Skeletal muscle cell (primary cell): ENCODE results near the gene FGFR2.
"Not testable (repeated sequence)": the region's sequence is repeated elsewhere in the genome, so short reads cannot be mapped to it uniquely, and the experiment has no call there.

ENCODE experiments used
- DNase-seq: peaks from one replicate; pipeline ENCODE4 v3.0.0-alpha.2; 2010; ENCODE audit warnings: low read depth
- H3K4me3 ChIP-seq: 2 replicates; pipeline ENCODE4 v1.5.1; 2011; ENCODE audit warnings: low read depth, mild to moderate bottlenecking, control low read depth, low read length, moderate library complexity

FGFR2 gene

GRCh38 chr10:121566755-121567154, 31.5 kb downstream of the FGFR2 start:
- H3K4me3 ChIP-seq: no peak overlapping the region
- DNase-seq: no peak

- no peak overlapping the region for H3K4me3 ChIP-seq
- DNase-seq: no peak
Measured at GRCh38 chr10:121559326-121560026, 38.8 kb downstream of the FGFR2 start.

GRCh38 chr10:121558238-121558637, 40.0 kb downstream of the FGFR2 start:
- H3K4me3 ChIP-seq: no peak overlapping the region
- DNase-seq: no peak

- no peak overlapping the region for H3K4me3 ChIP-seq
- DNase-seq: no peak
Measured at GRCh38 chr10:121556918-121557573, 41.2 kb downstream of the FGFR2 start.

- DNase-seq: no peak
- no peak overlapping the region for H3K4me3 ChIP-seq
Measured at GRCh38 chr10:121556455-121556854, 41.8 kb downstream of the FGFR2 start.

- DNase-seq, H3K4me3 ChIP-seq: not testable (repeated sequence)
Measured at GRCh38 chr10:121554916-121555315, 43.3 kb downstream of the FGFR2 start.

- H3K4me3 ChIP-seq: no peak overlapping the region
- DNase-seq: no peak
Measured at GRCh38 chr10:121553511-121554264, 44.6 kb downstream of the FGFR2 start.

GRCh38 chr10:121552746-121553145, 45.5 kb downstream of the FGFR2 start:
- H3K4me3 ChIP-seq: no peak overlapping the region
- DNase-seq: no peak

- DNase-seq: no peak
- H3K4me3 ChIP-seq: no peak overlapping the region
Measured at GRCh38 chr10:121551210-121551885, 46.9 kb downstream of the FGFR2 start.

- H3K4me3 ChIP-seq: no peak overlapping the region
- DNase-seq: no peak
Measured at GRCh38 chr10:121544301-121544869, 53.9 kb downstream of the FGFR2 start.

- no peak overlapping the region for H3K4me3 ChIP-seq
- no peak for DNase-seq
Measured at GRCh38 chr10:121543545-121543944, 54.7 kb downstream of the FGFR2 start.

- DNase-seq: no peak
- no peak overlapping the region for H3K4me3 ChIP-seq
Measured at GRCh38 chr10:121541450-121542120, 56.7 kb downstream of the FGFR2 start.

- H3K4me3 ChIP-seq: no peak overlapping the region
- DNase-seq: no peak
Measured at GRCh38 chr10:121540732-121541395, 57.4 kb downstream of the FGFR2 start.

- DNase-seq: no peak
- no peak overlapping the region for H3K4me3 ChIP-seq
Measured at GRCh38 chr10:121539786-121540185, 58.5 kb downstream of the FGFR2 start.

- DNase-seq: no peak
- H3K4me3 ChIP-seq: no peak overlapping the region
Measured at GRCh38 chr10:121536310-121536913, 61.8 kb downstream of the FGFR2 start.

GRCh38 chr10:121535381-121535780, 62.9 kb downstream of the FGFR2 start:
- DNase-seq: no peak
- H3K4me3 ChIP-seq: no peak overlapping the region

- H3K4me3 ChIP-seq: no peak overlapping the region
- DNase-seq: no peak
Measured at GRCh38 chr10:121532292-121532864, 65.9 kb downstream of the FGFR2 start.

GRCh38 chr10:121531830-121532178, 66.4 kb downstream of the FGFR2 start:
- H3K4me3 ChIP-seq: no peak overlapping the region
- no peak for DNase-seq
